Mucosa of stomach (tissue), 1 donor: ENCODE results near the gene LPP.

Experiments used
- H3K27me3 ChIP-seq: one replicate; pipeline ENCODE4 v1.7.0; 2013; ENCODE audit warnings: mild to moderate bottlenecking, low read length; ENCODE audit not compliant: control insufficient read depth, insufficient read depth
- H3K36me3 ChIP-seq: one replicate; pipeline ENCODE4 v1.7.0; 2013; ENCODE audit warnings: low read length; ENCODE audit not compliant: control insufficient read depth, insufficient read depth
- H3K4me1 ChIP-seq: one replicate; pipeline ENCODE4 v1.7.0; 2013; ENCODE audit warnings: mild to moderate bottlenecking, low read length; ENCODE audit not compliant: control insufficient read depth, insufficient read depth
- H3K4me3 ChIP-seq: one replicate; pipeline ENCODE4 v1.7.0; 2013; ENCODE audit warnings: low read length
- H3K9ac ChIP-seq: one replicate; pipeline ENCODE4 v1.7.0; 2013; ENCODE audit warnings: mild to moderate bottlenecking, low read length, moderate library complexity
- H3K9me3 ChIP-seq: one replicate; pipeline ENCODE4 v1.7.0; 2013; ENCODE audit warnings: mild to moderate bottlenecking, low read length, moderate library complexity; ENCODE audit not compliant: control insufficient read depth
- donor health status: Pancreatic carcinoma.

The LPP gene

DNA sequence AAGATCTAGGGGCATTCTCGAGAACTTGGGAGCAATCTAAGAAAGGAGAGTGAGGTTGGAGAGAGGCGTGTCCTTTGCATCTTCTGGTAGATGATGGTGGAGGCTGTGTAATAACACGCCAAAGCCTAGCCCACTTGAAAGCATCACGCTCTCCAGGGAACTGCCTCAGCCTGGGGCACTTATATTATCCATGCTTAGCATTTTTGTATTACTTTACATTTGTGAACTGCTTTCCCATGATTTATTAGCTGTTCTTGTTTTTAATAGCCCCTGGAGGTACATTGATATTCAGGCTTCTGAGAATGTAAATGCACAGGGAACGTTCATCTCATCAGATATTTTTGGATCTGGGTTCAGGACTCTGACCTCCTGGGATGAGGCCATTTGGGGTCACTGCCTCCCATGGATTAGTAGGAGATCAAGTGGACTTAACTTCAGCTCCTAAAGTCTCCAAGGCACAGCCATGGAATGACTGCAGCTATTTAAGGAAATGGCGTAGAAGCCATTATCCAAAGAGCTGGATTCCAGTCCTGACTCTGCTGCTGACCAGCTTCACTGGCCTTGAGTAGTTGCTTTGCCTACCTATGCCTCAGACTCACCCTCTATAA is 124.9 kb downstream of the LPP start:
- H3K9ac ChIP-seq, result no peak overlapping the region
- H3K27me3 ChIP-seq, result no peaks in the 10 kb centered on the region
- no peaks in the 10 kb centered on the region for H3K36me3 ChIP-seq
- no peaks in the 10 kb centered on the region for H3K4me1 ChIP-seq
- H3K9me3 ChIP-seq, result no peaks in the 10 kb centered on the region
- H3K4me3 ChIP-seq, result no peak overlapping the region

DNA sequence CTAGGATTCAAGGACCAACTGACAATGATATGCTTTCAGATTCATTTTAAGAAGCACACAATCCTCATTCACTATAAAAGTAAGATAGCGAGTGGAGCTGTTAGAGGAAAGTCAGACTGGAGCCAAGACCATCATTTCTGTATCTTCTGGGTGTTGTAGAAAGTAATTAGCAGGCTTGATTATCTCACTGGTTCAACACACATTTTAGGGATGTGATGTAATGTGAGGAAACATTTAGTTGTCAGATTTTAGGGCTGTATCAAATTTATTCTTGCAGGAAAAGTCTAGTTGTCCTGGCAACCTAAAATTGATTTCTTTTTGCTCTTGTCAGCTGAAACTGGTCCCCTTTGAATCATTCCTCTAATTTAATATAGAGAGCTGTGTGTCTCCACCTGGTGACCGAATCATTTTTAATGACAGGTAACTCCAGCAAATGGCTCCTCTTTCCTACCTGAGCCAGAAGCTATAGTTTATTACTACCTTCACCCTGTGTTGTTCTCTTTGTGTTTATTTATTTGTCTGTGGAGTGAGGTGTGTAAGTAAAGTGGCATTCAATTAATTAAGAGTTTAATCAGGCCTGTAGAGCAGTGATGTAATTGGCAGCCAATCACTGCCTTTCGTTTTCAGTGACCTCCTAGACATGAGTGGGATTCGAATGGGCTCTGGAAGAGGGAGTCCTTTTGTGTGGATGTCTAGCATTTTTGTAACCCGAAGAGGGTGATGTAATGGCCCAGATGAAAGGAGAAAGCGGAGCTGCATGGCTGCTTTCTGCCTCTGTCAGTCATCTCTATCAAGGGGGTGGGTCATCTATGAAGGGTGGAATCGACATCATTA is 125.8 kb downstream of the LPP start:
- no peaks in the 10 kb centered on the region for H3K27me3 ChIP-seq
- H3K4me1 ChIP-seq, result no peaks in the 10 kb centered on the region

DNA sequence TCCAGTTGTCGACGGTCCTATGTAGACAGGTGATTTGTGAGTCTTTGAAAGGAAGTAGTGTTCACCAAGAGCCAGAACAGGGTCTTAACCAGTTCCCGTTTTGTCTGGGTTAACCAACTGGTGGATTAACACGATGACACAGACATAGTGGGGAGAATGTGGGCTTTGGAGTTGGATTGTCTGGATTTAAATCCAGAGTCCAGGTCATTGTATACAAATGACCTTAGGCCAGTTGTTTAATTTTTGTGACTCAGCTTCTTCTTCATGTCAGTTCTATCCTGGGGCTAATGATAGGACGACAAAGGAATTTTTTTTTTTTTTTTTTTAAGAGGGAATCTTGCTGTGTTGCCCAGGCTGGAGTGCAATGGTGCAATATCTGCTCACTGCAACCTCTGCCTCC is 126.7 kb downstream of the LPP start:
- H3K9ac ChIP-seq, result no peak overlapping the region
- no peak overlapping the region for H3K4me3 ChIP-seq
- H3K27me3 ChIP-seq, result no peaks in the 10 kb centered on the region
- H3K36me3 ChIP-seq, result no peaks in the 10 kb centered on the region
- H3K4me1 ChIP-seq, result no peaks in the 10 kb centered on the region
- no peaks in the 10 kb centered on the region for H3K9me3 ChIP-seq

More for the DNA sequence above, 125.8 kb downstream of the LPP start:
- Histone ChIP-seq H3K36me3 (no peaks in the 10 kb centered on the region), H3K4me3 (no peak overlapping the region), H3K9ac (no peak overlapping the region), H3K9me3 (no peaks in the 10 kb centered on the region)

DNA sequence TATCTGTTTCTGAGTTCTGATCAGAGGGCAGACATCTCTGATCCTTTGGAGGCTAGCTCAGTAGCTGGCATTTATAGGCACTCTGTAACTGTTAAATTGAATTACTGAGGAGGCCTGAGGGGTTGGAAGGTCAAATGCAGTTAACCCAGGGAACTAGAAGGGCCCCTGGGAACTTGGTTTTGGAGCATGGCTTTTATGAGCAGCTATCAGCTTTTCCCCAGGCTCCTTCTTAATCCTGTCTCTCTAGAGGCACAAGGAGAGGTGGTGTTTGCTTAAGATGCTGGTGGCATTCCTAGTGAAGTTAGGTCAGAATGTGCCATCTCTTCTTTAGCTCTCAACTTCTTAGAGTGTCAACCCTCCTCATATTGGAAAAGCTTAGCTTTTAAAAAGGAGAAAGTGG is 128.9 kb downstream of the LPP start:
- H3K9me3 ChIP-seq, result no peaks in the 10 kb centered on the region
- no peak overlapping the region for H3K4me3 ChIP-seq
- H3K36me3 ChIP-seq, result no peaks in the 10 kb centered on the region
- no peaks in the 10 kb centered on the region for H3K4me1 ChIP-seq
- no peak overlapping the region for H3K9ac ChIP-seq
- H3K27me3 ChIP-seq, result no peaks in the 10 kb centered on the region

DNA sequence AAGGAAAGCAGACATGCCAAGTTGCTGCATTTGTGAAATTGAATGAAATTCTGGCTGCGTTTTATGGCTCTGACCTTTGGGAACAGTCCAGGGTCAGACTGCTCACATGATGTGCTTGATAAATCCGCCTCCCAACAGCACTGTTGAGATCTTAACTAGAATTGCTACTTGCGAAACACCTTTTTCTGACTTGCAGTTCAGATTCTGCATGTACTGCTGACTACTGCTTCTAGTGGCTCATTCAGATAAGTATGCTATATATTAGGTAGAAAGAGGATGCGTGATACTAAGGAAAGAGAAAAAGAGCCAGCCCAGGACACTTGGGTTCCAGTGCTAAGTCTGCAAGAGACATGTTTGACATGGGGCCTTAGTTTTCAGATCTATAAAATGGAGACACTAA is 129.4 kb downstream of the LPP start:
- H3K4me3 ChIP-seq, result no peak overlapping the region
- no peaks in the 10 kb centered on the region for H3K4me1 ChIP-seq
- H3K36me3 ChIP-seq, result no peaks in the 10 kb centered on the region
- H3K9ac ChIP-seq, result no peak overlapping the region
- no peaks in the 10 kb centered on the region for H3K9me3 ChIP-seq
- H3K27me3 ChIP-seq, result no peaks in the 10 kb centered on the region

DNA sequence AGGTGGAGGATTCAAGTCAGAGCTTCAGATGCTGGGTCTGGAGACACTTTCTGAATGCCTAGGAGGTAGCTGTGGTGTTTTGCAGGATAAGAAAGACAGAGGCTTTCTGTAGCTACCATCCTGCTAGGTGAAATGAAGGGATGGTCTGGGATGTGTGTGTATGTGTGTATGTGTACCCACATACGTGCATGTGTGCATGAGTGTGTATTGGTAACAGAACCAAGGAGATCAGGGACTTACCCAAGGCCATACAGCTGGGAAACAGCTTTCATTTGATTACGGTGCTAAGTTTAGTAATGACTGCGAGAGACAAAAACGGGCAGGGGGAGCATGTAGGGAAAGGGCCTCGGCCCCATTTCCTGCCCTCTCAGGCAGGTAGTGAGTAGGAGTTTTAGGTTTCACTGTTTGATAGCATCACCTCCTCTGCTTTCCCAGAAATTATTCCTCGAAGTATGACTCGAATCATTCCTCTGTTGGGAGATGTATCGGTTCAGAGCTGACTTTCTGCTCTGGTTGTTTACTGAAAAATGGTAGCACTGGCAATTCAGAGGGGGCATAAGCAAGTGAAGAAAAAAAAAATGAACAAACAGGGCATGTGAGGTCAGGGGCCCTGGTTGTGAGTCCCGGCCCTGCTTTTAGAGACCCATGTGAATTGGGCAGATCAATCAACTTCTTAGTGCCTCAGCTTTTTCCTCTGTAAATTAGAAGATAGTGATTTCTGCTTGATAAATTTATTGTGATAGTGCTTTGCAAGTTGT is 130.7 kb downstream of the LPP start:
- Histone ChIP-seq H3K4me1 (no peaks in the 10 kb centered on the region), H3K27me3 (no peaks in the 10 kb centered on the region), H3K9ac (no peak overlapping the region), H3K36me3 (no peaks in the 10 kb centered on the region), H3K9me3 (no peaks in the 10 kb centered on the region), H3K4me3 (no peak overlapping the region)

DNA sequence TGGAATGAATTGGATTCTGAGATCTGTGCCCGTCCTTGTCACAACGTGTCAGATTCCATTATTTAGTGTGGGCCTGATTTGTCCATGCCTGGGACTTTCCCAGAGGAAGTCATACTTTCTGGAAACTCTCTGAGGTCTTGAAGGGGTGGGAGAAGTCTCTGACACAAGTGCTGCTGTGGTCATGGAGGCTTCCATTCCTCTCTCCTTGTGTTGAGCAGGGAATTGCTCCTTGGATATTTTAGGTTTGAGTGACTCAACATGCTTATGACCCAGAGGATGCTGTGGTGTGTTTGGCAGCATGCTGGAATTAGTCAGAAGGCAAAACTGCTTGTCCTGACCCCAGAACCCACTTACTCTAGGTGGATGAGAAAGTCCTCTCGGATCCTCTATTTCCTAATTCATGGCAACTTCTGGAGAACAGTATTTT is 132.1 kb downstream of the LPP start:
- no peaks in the 10 kb centered on the region for H3K4me1 ChIP-seq
- H3K4me3 ChIP-seq, result no peak overlapping the region
- no peaks in the 10 kb centered on the region for H3K9me3 ChIP-seq
- H3K9ac ChIP-seq, result no peak overlapping the region
- H3K27me3 ChIP-seq, result no peaks in the 10 kb centered on the region
- H3K36me3 ChIP-seq, result no peaks in the 10 kb centered on the region

DNA sequence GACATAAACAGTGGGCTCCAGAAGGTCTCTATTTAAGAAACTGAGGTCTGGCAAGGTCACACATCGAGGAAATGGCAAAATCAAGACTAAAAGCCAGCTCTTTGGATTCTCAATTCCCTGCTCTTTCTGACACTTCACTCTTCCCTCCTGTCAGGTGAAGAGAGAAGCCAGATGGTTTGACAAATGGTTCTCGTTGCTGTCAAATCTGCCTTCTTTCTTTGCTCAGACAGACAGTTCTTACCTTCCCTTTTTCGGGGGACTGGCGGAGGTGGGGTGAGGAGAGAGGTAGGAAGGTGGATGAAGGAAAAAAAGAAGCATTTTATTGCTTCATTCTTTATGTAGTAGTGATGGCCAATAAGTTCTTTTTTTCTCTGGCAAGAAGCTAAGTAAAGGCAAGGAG is 133.4 kb downstream of the LPP start:
- Histone ChIP-seq H3K9me3 (no peaks in the 10 kb centered on the region), H3K4me1 (no peaks in the 10 kb centered on the region), H3K36me3 (no peaks in the 10 kb centered on the region), H3K4me3 (no peak overlapping the region), H3K27me3 (no peaks in the 10 kb centered on the region), H3K9ac (no peak overlapping the region)

DNA sequence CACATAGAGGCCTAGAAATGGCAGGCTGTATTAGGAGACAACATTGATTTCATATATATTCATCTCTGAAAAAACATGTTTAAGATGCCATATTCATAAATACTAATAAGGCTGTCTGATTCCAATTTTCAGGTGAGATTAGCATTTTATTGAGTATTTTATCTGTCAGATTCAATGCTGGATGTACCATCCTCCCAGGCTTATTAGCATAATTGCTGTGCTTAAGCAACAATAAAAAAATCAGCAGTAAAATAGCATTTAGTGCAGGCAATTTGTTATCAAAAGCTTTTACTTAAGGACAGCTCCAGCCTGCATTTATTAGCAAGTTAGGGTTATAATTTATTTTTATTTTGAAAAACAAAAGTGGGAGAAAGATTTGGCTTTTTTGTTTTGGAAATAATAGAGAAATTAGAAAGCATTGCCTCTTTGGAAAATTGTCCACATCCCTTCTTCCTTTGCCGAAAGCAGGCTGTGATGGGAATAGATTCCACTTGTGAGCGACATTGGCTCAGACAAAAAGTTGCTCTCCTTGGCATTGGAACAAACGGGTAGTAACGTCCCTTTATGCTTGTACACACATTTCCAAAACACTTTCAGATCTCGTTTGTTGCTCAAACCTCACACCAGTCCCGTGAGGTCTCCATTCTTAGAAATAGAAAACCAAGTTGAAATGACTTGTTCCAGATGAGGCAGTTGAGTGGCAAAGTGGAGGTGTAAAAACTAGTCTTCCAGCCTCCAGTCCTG is 134.0 kb downstream of the LPP start:
- H3K9ac ChIP-seq, result no peak overlapping the region
- no peaks in the 10 kb centered on the region for H3K4me1 ChIP-seq
- H3K9me3 ChIP-seq, result no peaks in the 10 kb centered on the region
- no peaks in the 10 kb centered on the region for H3K36me3 ChIP-seq
- H3K27me3 ChIP-seq, result no peaks in the 10 kb centered on the region
- no peak overlapping the region for H3K4me3 ChIP-seq

DNA sequence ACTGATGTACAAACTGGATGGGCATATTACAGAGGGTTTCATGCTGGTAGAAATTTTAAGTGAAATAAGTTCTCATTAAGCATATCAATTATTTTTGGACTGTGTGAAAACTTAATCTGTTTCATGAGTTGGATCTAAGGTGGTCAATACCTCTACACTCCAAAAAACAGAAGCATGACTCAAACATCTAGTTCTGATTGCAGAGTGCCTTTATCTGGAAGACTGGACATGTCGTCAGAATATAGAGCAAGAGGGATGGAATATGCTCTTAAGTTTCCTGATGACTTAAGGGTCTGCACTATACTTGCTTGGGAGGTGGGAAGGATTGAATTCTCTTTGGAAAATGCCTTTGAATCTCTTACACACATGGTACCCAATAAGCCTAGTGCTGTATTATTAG is 138.3 kb downstream of the LPP start:
- no peaks in the 10 kb centered on the region for H3K9me3 ChIP-seq
- H3K27me3 ChIP-seq, result no peaks in the 10 kb centered on the region
- H3K4me3 ChIP-seq, result no peak overlapping the region
- no peaks in the 10 kb centered on the region for H3K36me3 ChIP-seq
- no peak overlapping the region for H3K9ac ChIP-seq
- peaks cover 32% of the 10 kb centered on the region for H3K4me1 ChIP-seq

DNA sequence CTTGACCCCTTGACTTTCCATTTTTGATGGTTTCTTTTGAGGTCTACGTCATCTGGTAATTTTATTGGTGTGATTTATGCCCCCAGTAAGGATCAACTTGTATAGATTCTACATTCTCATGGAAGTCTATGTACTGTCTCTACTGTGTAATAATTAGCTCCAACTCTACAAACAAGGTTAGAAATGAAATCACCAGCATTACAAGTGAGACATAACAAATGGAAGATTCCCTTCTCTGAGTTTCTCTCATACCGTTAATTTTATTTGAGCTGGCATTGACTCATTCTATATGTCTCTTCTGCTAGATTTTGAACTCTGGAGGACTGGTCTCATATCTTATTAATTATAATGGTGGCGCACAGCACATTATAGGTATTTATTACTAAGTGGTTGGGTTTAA is 138.9 kb downstream of the LPP start:
- H3K9ac ChIP-seq, result no peak overlapping the region
- no peaks in the 10 kb centered on the region for H3K36me3 ChIP-seq
- H3K27me3 ChIP-seq, result no peaks in the 10 kb centered on the region
- no peaks in the 10 kb centered on the region for H3K9me3 ChIP-seq
- H3K4me1 ChIP-seq, result peaks cover 38% of the 10 kb centered on the region
- H3K4me3 ChIP-seq, result no peak overlapping the region
